Caco-2 (cell line): ENCODE results near the gene PGLYRP1. TPM values are rescaled to one million over a fixed set of nuclear protein-coding genes. Genes with fewer than 3 reads are reported as not detected.

Source experiments
- BruUV-seq: library from RNA; stranded (reverse); fragments of 400-500 nt; replicated peaks from 2 replicates; lab custom pipeline; 2021; lab: Mats Ljungman, UMichigan
- CTCF ChIA-PET: fragments of 300-600 bp; sonication (Branson Sonifier 250); formaldehyde crosslinking; loops from one replicate; lab custom pipeline; 2022; ENCODE audit warnings: antibody characterized with exemption; lab: Charles Lee
- POLR2A ChIA-PET: fragments of 300-600 bp; sonication (Branson Sonifier 250); formaldehyde crosslinking; loops from one replicate; lab custom pipeline; 2022; ENCODE audit warnings: antibody characterized with exemption; lab: Charles Lee
- DNase-seq, 2 experiments: peaks; one replicate each; pipeline versions ENCODE4 v3.0.0 to v3.0.0-alpha.2; 2020 to 2022
- H3K27me3 ChIP-seq: replicated peaks from 2 replicates; pipeline ENCODE4 v1.6.0; 2011; ENCODE audit warnings: low read length; ENCODE audit not compliant: control insufficient read depth, insufficient read depth
- H3K36me3 ChIP-seq: 2 replicates; pipeline ENCODE4 v1.5.1; 2011; ENCODE audit warnings: low read length; ENCODE audit not compliant: control insufficient read depth, insufficient read depth
- H3K4me1 ChIP-seq: fragments of 250-450 bp; sonication (Bioruptor Pico); 2 replicates; pipeline ENCODE4 v1.5.1; 2020; ENCODE audit warnings: mild to moderate bottlenecking
- H3K4me3 ChIP-seq: 2 replicates; pipeline ENCODE4 v1.5.1; 2011; ENCODE audit warnings: low read depth, mild to moderate bottlenecking, control low read depth, low read length
- H3K9me3 ChIP-seq: fragments of 250-450 bp; sonication (Bioruptor Pico); 2 replicates; pipeline ENCODE4 v1.5.1; 2020; ENCODE audit warnings: mild to moderate bottlenecking, moderate library complexity
- H3K27ac Mint-ChIP-seq: one replicate; pipeline ENCODE4 v1.8.0; 2022; ENCODE audit warnings: mixed read lengths; ENCODE audit not compliant: unreplicated experiment
- H3K27me3 Mint-ChIP-seq: one replicate; pipeline ENCODE4 v1.8.0; 2022; ENCODE audit warnings: mixed read lengths; ENCODE audit not compliant: insufficient read depth, unreplicated experiment
- H3K36me3 Mint-ChIP-seq: one replicate; pipeline ENCODE4 v1.8.0; 2022; ENCODE audit warnings: mild to moderate bottlenecking, mixed read lengths; ENCODE audit not compliant: insufficient read depth, unreplicated experiment
- H3K4me1 Mint-ChIP-seq: one replicate; pipeline ENCODE4 v1.8.0; 2022; ENCODE audit warnings: low read depth, mixed read lengths; ENCODE audit not compliant: unreplicated experiment
- H3K4me3 Mint-ChIP-seq: one replicate; pipeline ENCODE4 v1.8.0; 2022; ENCODE audit warnings: mild to moderate bottlenecking, moderate library complexity, mixed read lengths; ENCODE audit not compliant: unreplicated experiment
- H3K9me3 Mint-ChIP-seq: one replicate; pipeline ENCODE4 v1.8.0; 2022; ENCODE audit warnings: mixed read lengths; ENCODE audit not compliant: unreplicated experiment
- CTCF ChIP-seq, 2 experiments: fragments of 200-600 bp in 1 of 2; IDR thresholded peaks; 1 replicate in 1 of 2; 2 replicates in 1 of 2; pipeline versions ENCODE4 v1.5.1 to v1.8.0; 2011 to 2022; ENCODE audit warnings: antibody characterized with exemption in 1 of 2, control low read depth in 1 of 2, inconsistent platforms in 1 of 2, low read depth in 1 of 2, low read length in 1 of 2, mild to moderate bottlenecking in 1 of 2, moderate library complexity in 1 of 2; ENCODE audit not compliant: insufficient read depth in 1 of 2, severe bottlenecking in 1 of 2, unreplicated experiment in 1 of 2
- intact Hi-C: fragments of 100-400 bp; cut with micrococcal nuclease; formaldehyde crosslinking; loops from one replicate; pipeline ENCODE4 v1.10.0; 2022; ENCODE audit not compliant: unreplicated experiment
- total RNA-seq: library from RNA; stranded (reverse); gene quantifications from 2 replicates; pipeline ENCODE4 v1.2.3, GENCODE V29; 2022

The PGLYRP1 gene
- total RNA-seq, 1 experiment from 2014 or later = not detected

GRCh38 chr19:46035986-46036743 is 13.3 kb upstream of the PGLYRP1 start:
- Mint-ChIP-seq H3K36me3 (peaks cover 4% of the 10 kb centered on the region), H3K4me1 (peaks cover 25% of the 10 kb centered on the region), H3K27ac (no peak overlapping the region), H3K9me3 (peaks cover 9% of the 10 kb centered on the region), H3K27me3 (no peaks in the 10 kb centered on the region), H3K4me3 (no peak overlapping the region)
- H3K4me1 ChIP-seq = peaks cover 29% of the 10 kb centered on the region
- CTCF ChIA-PET = interaction anchor here (0.8 to 1.0 kb wide), 2 partner anchors 15 to 41 kb away, joined by 3 to 4 read pairs; no protein-coding TSS in a partner anchor
- no peak for TF ChIP-seq CTCF (IDR thresholded peaks at IDR 0.05; ENCODE audit: insufficient read depth in 1 of 2, low read depth in 1 of 2, low read length in 1 of 2, severe bottlenecking in 1 of 2, unreplicated experiment in 1 of 2)
- POLR2A ChIA-PET = no interaction called here
- H3K36me3 ChIP-seq = no peaks in the 10 kb centered on the region
- H3K27me3 ChIP-seq = no peaks in the 10 kb centered on the region
- intact Hi-C loops = no loop called here
- H3K4me3 ChIP-seq = no peak overlapping the region
- DNase-seq = no peak
- H3K9me3 ChIP-seq = peaks cover 14% of the 10 kb centered on the region
- no TSS peak for BruUV-seq

GRCh38 chr19:46035546-46035945 is 12.7 kb upstream of the PGLYRP1 start:
- Histone ChIP-seq H3K36me3 (no peaks in the 10 kb centered on the region), H3K4me1 (peaks cover 29% of the 10 kb centered on the region), H3K9me3 (peaks cover 14% of the 10 kb centered on the region), H3K27me3 (no peaks in the 10 kb centered on the region), H3K4me3 (no peak overlapping the region)
- CTCF ChIA-PET = no interaction called here
- H3K27me3 Mint-ChIP-seq = no peaks in the 10 kb centered on the region
- no peak for DNase-seq
- no peak overlapping the region for H3K4me3 Mint-ChIP-seq
- intact Hi-C loops = no loop called here
- peaks cover 4% of the 10 kb centered on the region for H3K36me3 Mint-ChIP-seq
- BruUV-seq = no TSS peak
- TF ChIP-seq CTCF (IDR thresholded peaks at IDR 0.05; ENCODE audit: insufficient read depth in 1 of 2, low read depth in 1 of 2, low read length in 1 of 2, severe bottlenecking in 1 of 2, unreplicated experiment in 1 of 2) = no peak
- POLR2A ChIA-PET = no interaction called here
- peaks cover 9% of the 10 kb centered on the region for H3K9me3 Mint-ChIP-seq
- no peak overlapping the region for H3K27ac Mint-ChIP-seq
- H3K4me1 Mint-ChIP-seq = peaks cover 25% of the 10 kb centered on the region

GRCh38 chr19:46033401-46033800 is 10.5 kb upstream of the PGLYRP1 start:
- CTCF ChIA-PET = interaction anchor here (3.6 kb wide), 1 partner anchor 44 kb away, joined by 17 read pairs; no protein-coding TSS in a partner anchor
- Histone ChIP-seq H3K27me3 (no peaks in the 10 kb centered on the region), H3K36me3 (no peaks in the 10 kb centered on the region), H3K4me3 (no peak overlapping the region), H3K9me3 (peaks cover 14% of the 10 kb centered on the region), H3K4me1 (peaks cover 32% of the 10 kb centered on the region)
- H3K9me3 Mint-ChIP-seq = peaks cover 9% of the 10 kb centered on the region
- no peak overlapping the region for H3K27ac Mint-ChIP-seq
- TF ChIP-seq CTCF (IDR thresholded peaks at IDR 0.05; ENCODE audit: insufficient read depth in 1 of 2, low read depth in 1 of 2, low read length in 1 of 2, severe bottlenecking in 1 of 2, unreplicated experiment in 1 of 2) = no peak
- no peaks in the 10 kb centered on the region for H3K36me3 Mint-ChIP-seq
- no peak for DNase-seq
- no peak overlapping the region for H3K4me3 Mint-ChIP-seq
- no TSS peak for BruUV-seq
- POLR2A ChIA-PET = no interaction called here
- intact Hi-C loops = no loop called here
- H3K27me3 Mint-ChIP-seq = no peaks in the 10 kb centered on the region
- peaks cover 26% of the 10 kb centered on the region for H3K4me1 Mint-ChIP-seq
